ENCODE data around the gene NELL1.

- TF ChIP-seq ZSCAN20 (CRISPR knock-in tag; IDR thresholded peaks at IDR 0.05) (no peak), CTCF (IDR thresholded peaks at IDR 0.05) (no peak), POLR2AphosphoS2 (conservative IDR thresholded peaks at IDR 0.05; ENCODE audit: low read length) (no peak), USF2 (IDR thresholded peaks at IDR 0.05) (no peak), POLR2A (IDR thresholded peaks at IDR 0.05; ENCODE audit: low read length) (no peak), NR3C1 (IDR thresholded peaks at IDR 0.05) (no peak), CEBPB (IDR thresholded peaks at IDR 0.05) (no peak)
These were observed 37.2 kb upstream of the NELL1 start for GRCh38 chr11:20632169-20632532.

All from A549 (cell line).